Trophoblast cell (in vitro differentiated cells and primary cell): Measurements from ENCODE around the gene PPARG.
A peak's percentile ranks its signal among the peaks of the same experiment; 100 is the strongest.

Experiments
- DNase-seq, 2 donors: peaks; one replicate each; pipeline ENCODE4 v3.0.0-alpha.2; 2016
- H2AFZ ChIP-seq: 2 replicates; pipeline ENCODE4 v1.6.1; 2013; ENCODE audit warnings: low read length, moderate library complexity, mild to moderate bottlenecking; ENCODE audit not compliant: insufficient read depth, poor library complexity
- H2AK5ac ChIP-seq: 2 replicates; pipeline ENCODE4 v1.6.1; 2013; ENCODE audit warnings: mild to moderate bottlenecking, low read length
- H2BK120ac ChIP-seq: 2 replicates; pipeline ENCODE4 v1.6.1; 2013; ENCODE audit warnings: low read length, mild to moderate bottlenecking, moderate library complexity; ENCODE audit not compliant: insufficient read depth, poor library complexity
- H2BK12ac ChIP-seq: 2 replicates; pipeline ENCODE4 v1.6.1; 2013; ENCODE audit warnings: mild to moderate bottlenecking, low read length, moderate library complexity
- H2BK5ac ChIP-seq: 2 replicates; pipeline ENCODE4 v1.6.1; 2013; ENCODE audit warnings: low read length, low read depth, moderate library complexity, mild to moderate bottlenecking; ENCODE audit not compliant: poor library complexity
- H3K14ac ChIP-seq: 2 replicates; pipeline ENCODE4 v1.6.1; 2013; ENCODE audit warnings: mild to moderate bottlenecking, low read length
- H3K18ac ChIP-seq: 2 replicates; pipeline ENCODE4 v1.6.1; 2013; ENCODE audit warnings: mild to moderate bottlenecking, low read length
- H3K23ac ChIP-seq: 2 replicates; pipeline ENCODE4 v1.6.1; 2013; ENCODE audit warnings: low read length
- H3K27ac ChIP-seq: 2 replicates; pipeline ENCODE4 v1.5.1; 2013; ENCODE audit warnings: low read depth, mild to moderate bottlenecking, inconsistent platforms, low read length, moderate library complexity
- H3K27me3 ChIP-seq: 2 replicates; pipeline ENCODE4 v1.6.1; 2013; ENCODE audit warnings: inconsistent platforms, mild to moderate bottlenecking, low read length, moderate library complexity; ENCODE audit not compliant: insufficient read depth
- H3K36me3 ChIP-seq, 2 experiments: 1 replicate in 1 of 2; 2 replicates in 1 of 2; pipeline ENCODE4 v1.6.1; 2013; ENCODE audit warnings: low read length in 2 of 2, mild to moderate bottlenecking in 2 of 2, moderate library complexity in 1 of 2; ENCODE audit not compliant: insufficient read depth in 2 of 2, control insufficient read depth in 1 of 2
- H3K4ac ChIP-seq: 2 replicates; pipeline ENCODE4 v1.6.1; 2013; ENCODE audit warnings: low read depth, mild to moderate bottlenecking, low read length, moderate library complexity
- H3K4me1 ChIP-seq, 2 experiments: 1 replicate in 1 of 2; 2 replicates in 1 of 2; pipeline ENCODE4 v1.6.1; 2013; ENCODE audit warnings: low read length in 2 of 2, mild to moderate bottlenecking in 2 of 2, moderate library complexity in 1 of 2; ENCODE audit not compliant: insufficient read depth in 2 of 2, control insufficient read depth in 1 of 2
- H3K4me2 ChIP-seq: 2 replicates; pipeline ENCODE4 v1.6.1; 2013; ENCODE audit warnings: inconsistent platforms, mild to moderate bottlenecking, low read length, moderate library complexity
- H3K4me3 ChIP-seq: 2 replicates; pipeline ENCODE4 v1.5.1; 2013; ENCODE audit warnings: mild to moderate bottlenecking, low read depth, low read length, inconsistent platforms
- H3K79me1 ChIP-seq: one replicate; pipeline ENCODE4 v1.6.1; 2013; ENCODE audit warnings: low read length
- H3K79me2 ChIP-seq: 2 replicates; pipeline ENCODE4 v1.6.1; 2013; ENCODE audit warnings: low read length, mild to moderate bottlenecking; ENCODE audit not compliant: control insufficient read depth, insufficient read depth, poor library complexity
- H3K9ac ChIP-seq: 2 replicates; pipeline ENCODE4 v1.6.1; 2013; ENCODE audit warnings: mild to moderate bottlenecking, low read length
- H3K9me3 ChIP-seq: 2 replicates; pipeline ENCODE4 v1.6.1; 2013; ENCODE audit warnings: low read depth, mild to moderate bottlenecking, control low read depth, inconsistent platforms, low read length; ENCODE audit not compliant: insufficient read depth
- H4K12ac ChIP-seq: 2 replicates; pipeline ENCODE4 v1.6.1; 2013; ENCODE audit warnings: low read depth, mild to moderate bottlenecking, low read length, moderate library complexity
- H4K8ac ChIP-seq: 2 replicates; pipeline ENCODE4 v1.6.1; 2013; ENCODE audit warnings: low read depth, mild to moderate bottlenecking, low read length, moderate library complexity
- H4K91ac ChIP-seq: one replicate; pipeline ENCODE4 v1.6.1; 2013; ENCODE audit warnings: low read depth, mild to moderate bottlenecking, low read length, moderate library complexity
- WGBS: extraction: QIAGEN DNeasy Blood & Tissue Kit; methylation state at CpG from one replicate; pipeline ENCODE4 v1.1.7; 2013; ENCODE audit warnings: missing lambda C conversion rate; ENCODE audit not compliant: insufficient read length, insufficient coverage; ENCODE audit errors: extremely low coverage; 5-methylcytosine and 5-hydroxymethylcytosine counted together

The PPARG gene

DNA sequence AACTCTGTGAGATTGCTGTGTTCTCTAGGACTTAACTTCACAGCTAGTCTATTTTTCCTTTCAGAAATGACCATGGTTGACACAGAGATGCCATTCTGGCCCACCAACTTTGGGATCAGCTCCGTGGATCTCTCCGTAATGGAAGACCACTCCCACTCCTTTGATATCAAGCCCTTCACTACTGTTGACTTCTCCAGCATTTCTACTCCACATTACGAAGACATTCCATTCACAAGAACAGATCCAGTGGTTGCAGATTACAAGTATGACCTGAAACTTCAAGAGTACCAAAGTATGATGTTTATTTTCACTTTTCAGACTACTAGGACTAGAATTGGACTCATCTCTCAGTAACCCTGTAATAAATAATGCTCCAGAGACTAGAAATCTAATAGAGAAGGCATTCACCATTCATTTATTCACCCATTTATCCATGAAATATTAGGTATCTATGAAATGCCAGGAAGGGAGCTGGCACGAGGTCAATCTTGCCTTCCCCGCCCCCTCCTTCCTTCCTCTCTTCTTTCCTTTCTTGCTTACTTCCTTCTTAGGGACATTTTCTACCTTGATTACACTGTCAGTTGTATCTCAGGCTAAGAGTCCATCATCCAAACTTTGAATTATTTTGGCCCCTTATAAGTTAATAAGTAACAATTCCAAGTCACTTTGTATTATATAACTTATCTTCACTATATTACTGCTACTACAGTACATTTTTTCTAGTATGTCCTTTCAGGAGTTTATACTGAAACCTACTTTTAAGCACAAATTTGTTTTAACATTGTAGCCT lies 91.0 kb downstream of the PPARG start:
- no peak overlapping the region for H4K12ac ChIP-seq

DNA sequence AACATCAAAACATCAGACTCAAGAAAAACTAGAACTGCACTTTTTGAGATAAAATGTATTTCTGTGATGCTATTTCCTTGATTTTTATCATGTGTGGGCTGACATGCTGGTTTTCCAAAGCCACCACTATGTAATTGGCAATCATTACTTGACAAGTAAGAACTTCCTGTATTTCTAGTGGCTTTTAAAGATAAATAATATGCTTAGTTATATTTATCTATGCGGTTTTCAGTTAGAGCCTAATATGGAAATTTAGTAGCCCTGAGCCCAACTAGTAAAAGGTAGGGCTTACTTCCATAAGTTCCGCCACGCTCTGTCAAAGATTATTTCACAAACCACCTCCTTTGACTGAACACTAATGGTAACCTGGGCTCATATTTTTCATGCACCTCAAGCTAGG lies 91.6 kb downstream of the PPARG start:
- no peak overlapping the region for H3K23ac ChIP-seq
- no peak overlapping the region for H3K9ac ChIP-seq
- no peak overlapping the region for H2AFZ ChIP-seq
- no peak overlapping the region for H2BK5ac ChIP-seq
- no peaks in the 10 kb centered on the region for H3K9me3 ChIP-seq
- H3K14ac ChIP-seq: no peak overlapping the region
- H3K79me1 ChIP-seq: no peaks in the 10 kb centered on the region
- peaks cover 3 to 7% of the 10 kb centered on the region in 2 experiments for H3K36me3 ChIP-seq
- no peak overlapping the region for H3K4ac ChIP-seq
- H4K91ac ChIP-seq: no peak overlapping the region
- H3K27me3 ChIP-seq: no peaks in the 10 kb centered on the region
- H3K27ac ChIP-seq: no peak overlapping the region
- H2BK120ac ChIP-seq: no peak overlapping the region
- peak in 1 of 2 donors; percentile 25 for DNase-seq
- H4K12ac ChIP-seq: no peak overlapping the region
- H2BK12ac ChIP-seq: no peak overlapping the region
- H3K18ac ChIP-seq: no peak overlapping the region
- no peak overlapping the region for H3K4me2 ChIP-seq
- no peak overlapping the region for H4K8ac ChIP-seq
- no peaks in the 10 kb centered on the region for H3K79me2 ChIP-seq
- no peak overlapping the region for H2AK5ac ChIP-seq
- WGBS: no CpG with 5 or more reads among the region's 3 CpGs
- H3K4me3 ChIP-seq: no peak overlapping the region
- H3K4me1 ChIP-seq: no peaks in the 10 kb centered on the region

More for the DNA sequence above, 91.0 kb downstream of the PPARG start:
- Histone ChIP-seq H3K4me2 (no peak overlapping the region), H2BK12ac (no peak overlapping the region), H3K79me2 (no peaks in the 10 kb centered on the region), H2BK5ac (no peak overlapping the region), H3K36me3 (peaks cover 3 to 7% of the 10 kb centered on the region in 2 experiments), H3K27me3 (no peaks in the 10 kb centered on the region), H3K23ac (no peak overlapping the region), H2BK120ac (no peak overlapping the region), H3K14ac (no peak overlapping the region), H3K4me3 (no peak overlapping the region), H3K27ac (no peak overlapping the region), H3K9ac (no peak overlapping the region), H3K79me1 (no peaks in the 10 kb centered on the region), H4K91ac (no peak overlapping the region), H4K8ac (no peak overlapping the region), H2AK5ac (no peak overlapping the region), H3K9me3 (no peaks in the 10 kb centered on the region), H2AFZ (no peak overlapping the region), H3K4me1 (no peaks in the 10 kb centered on the region), H3K18ac (no peak overlapping the region), H3K4ac (no peak overlapping the region)
- no peak for DNase-seq
- no CpG with 5 or more reads among the region's 5 CpGs for WGBS

DNA sequence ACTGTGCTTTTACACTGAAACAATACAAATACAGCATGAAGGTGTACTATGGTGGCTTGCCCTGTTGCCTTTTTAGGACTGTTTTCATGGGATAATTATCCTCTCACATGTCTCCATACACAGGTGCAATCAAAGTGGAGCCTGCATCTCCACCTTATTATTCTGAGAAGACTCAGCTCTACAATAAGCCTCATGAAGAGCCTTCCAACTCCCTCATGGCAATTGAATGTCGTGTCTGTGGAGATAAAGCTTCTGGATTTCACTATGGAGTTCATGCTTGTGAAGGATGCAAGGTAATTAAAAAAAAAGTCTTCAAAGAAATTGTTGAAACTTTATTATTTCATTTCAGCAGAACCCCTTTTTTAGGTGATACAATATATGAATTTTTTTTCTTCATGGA lies 92.3 kb downstream of the PPARG start:
- Histone ChIP-seq H4K12ac (no peak overlapping the region), H3K79me1 (no peaks in the 10 kb centered on the region), H4K91ac (no peak overlapping the region), H3K27ac (no peak overlapping the region), H2AFZ (no peak overlapping the region), H3K9ac (no peak overlapping the region), H2BK5ac (no peak overlapping the region), H2AK5ac (no peak overlapping the region), H2BK12ac (no peak overlapping the region), H3K4ac (no peak overlapping the region), H3K4me2 (no peak overlapping the region), H3K79me2 (no peaks in the 10 kb centered on the region), H3K23ac (no peak overlapping the region), H3K18ac (no peak overlapping the region), H3K4me1 (no peaks in the 10 kb centered on the region), H3K4me3 (no peak overlapping the region), H4K8ac (no peak overlapping the region), H3K27me3 (no peaks in the 10 kb centered on the region), H3K36me3 (peaks cover 3 to 7% of the 10 kb centered on the region in 2 experiments), H3K14ac (no peak overlapping the region), H3K9me3 (no peaks in the 10 kb centered on the region), H2BK120ac (no peak overlapping the region)
- DNase-seq: no peak
- no CpG with 5 or more reads among the region's 1 CpG for WGBS

DNA sequence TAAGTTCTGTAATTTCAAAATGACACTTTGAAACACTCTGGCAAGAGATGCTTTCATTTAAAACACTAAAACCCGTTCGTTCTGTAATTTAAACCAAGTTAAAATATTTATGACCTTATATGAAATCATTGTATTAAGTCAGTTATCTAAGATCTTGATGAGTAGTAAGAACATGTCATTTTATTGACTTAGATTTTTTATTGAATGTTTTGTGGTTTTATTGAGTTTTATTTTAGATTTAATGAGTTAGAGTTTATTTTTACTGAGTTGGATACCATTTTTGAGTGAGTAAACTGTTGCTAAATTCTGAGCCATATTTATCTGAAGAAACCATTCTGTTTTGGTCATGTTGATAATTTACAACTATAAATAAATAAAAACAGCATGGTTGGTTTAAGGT lies 94.3 kb downstream of the PPARG start:
- Histone ChIP-seq H3K4me3 (no peak overlapping the region), H3K4ac (no peak overlapping the region), H3K9me3 (peaks cover 2% of the 10 kb centered on the region), H4K8ac (no peak overlapping the region), H2AFZ (no peak overlapping the region), H2BK120ac (no peak overlapping the region), H3K9ac (no peak overlapping the region), H3K36me3 (peaks cover 5 to 11% of the 10 kb centered on the region in 2 experiments), H3K27ac (no peak overlapping the region), H3K27me3 (no peaks in the 10 kb centered on the region), H2AK5ac (no peak overlapping the region), H3K4me2 (no peak overlapping the region), H3K23ac (no peak overlapping the region), H3K79me1 (no peaks in the 10 kb centered on the region), H3K4me1 (no peaks in the 10 kb centered on the region), H3K14ac (no peak overlapping the region), H3K18ac (no peak overlapping the region), H4K91ac (no peak overlapping the region), H3K79me2 (no peaks in the 10 kb centered on the region), H2BK5ac (no peak overlapping the region), H2BK12ac (no peak overlapping the region), H4K12ac (no peak overlapping the region)
- no peak for DNase-seq
- WGBS: no CpG with 5 or more reads among the region's 2 CpGs
